Caki2 (cell line): Measurements from ENCODE around the gene SYS1. TPM values are rescaled to one million over a fixed set of nuclear protein-coding genes. Genes with fewer than 3 reads are reported as not detected.
A peak's percentile ranks its signal among the peaks of the same experiment; 100 is the strongest.

Source experiments
- DNase-seq: peaks from one replicate; pipeline ENCODE4 v3.0.0-alpha.2; 2015; ENCODE audit warnings: low read depth
- in situ Hi-C: cut with HindIII; loops from 2 replicates; pipeline ENCODE4 v1.10.0; 2016; ENCODE audit warnings: low sequenced_read_pairs, low pct_unique_long_range_greater_than_20kb, mixed read lengths
- total RNA-seq: library from RNA; depleted of rRNA; stranded (reverse); fragments of >200 nt; shearing (Covaris generic); gene quantifications from 2 replicates; pipeline ENCODE4 v1.2.3, GENCODE V29; 2014; ENCODE audit warnings: low replicate concordance; rRNA removed

The SYS1 gene
- total RNA-seq, result 59.1 and 84.9 TPM in 2 replicates

DNA sequence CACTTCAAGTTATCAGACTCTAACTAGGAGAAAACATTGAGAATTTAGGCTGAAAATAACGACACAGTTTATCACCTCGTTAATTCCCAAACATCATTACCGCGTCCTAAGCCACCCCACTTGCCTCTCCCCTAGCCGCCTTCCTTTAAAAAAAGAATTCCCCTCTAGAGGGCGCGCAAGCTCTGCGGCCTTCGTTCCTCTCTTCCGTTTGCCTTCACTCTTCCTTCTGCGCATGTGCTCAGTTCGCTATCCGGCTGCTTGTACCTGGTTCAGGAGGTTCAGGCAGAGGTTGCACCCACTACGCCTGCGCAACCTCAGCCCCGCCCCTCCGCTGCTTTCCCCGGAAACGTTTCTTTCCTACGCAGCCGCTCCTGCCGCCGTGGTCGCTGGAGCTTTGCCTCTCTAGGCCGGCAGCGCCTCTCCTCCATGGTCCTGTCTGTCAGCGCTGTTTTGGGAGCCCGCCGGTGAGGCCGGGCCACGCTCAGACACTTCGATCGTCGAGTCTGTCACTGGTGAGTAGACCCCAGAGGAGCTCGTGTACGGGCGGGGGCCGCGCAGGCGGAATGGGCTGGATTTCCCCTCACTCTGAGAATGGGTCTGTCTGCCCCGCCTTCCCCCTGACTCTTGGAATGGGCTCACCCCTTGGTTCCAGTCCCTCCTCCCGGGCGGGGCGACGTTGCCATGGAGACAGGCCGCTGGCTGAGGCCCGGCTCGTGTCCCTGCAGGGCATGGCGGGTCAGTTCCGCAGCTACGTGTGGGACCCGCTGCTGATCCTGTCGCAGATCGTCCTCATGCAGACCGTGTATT is at the start of gene SYS1:
TSS of gene SYS1 (plus strand) at position 353 of the 807 bp plus-strand sequence. CDS start at position 729, 376 bp downstream.
- in situ Hi-C loops, result no loop called here
- peak; percentile 99 for DNase-seq

DNA sequence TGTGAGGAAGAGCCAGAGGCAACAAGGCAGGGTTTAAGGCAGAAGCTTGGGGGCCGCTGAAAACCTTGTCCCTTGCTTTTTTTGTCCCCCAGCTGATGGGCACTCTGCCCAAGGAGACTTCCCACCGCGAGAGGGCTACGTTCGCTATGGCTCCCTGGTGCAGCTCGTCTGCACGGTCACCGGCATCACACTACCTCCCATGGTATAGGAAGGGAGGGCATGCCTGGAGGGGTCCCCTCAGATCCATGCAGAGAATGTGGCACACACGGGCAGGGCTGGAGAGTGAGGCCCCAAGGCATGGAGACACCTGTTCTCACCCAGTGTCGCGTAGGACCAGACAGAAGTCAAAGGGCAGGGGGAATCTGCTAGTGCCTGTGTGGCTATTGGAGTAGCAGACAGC is 49.0 kb upstream of the SYS1 start:
- DNase-seq, result no peak
- in situ Hi-C loops, result no loop called here

DNA sequence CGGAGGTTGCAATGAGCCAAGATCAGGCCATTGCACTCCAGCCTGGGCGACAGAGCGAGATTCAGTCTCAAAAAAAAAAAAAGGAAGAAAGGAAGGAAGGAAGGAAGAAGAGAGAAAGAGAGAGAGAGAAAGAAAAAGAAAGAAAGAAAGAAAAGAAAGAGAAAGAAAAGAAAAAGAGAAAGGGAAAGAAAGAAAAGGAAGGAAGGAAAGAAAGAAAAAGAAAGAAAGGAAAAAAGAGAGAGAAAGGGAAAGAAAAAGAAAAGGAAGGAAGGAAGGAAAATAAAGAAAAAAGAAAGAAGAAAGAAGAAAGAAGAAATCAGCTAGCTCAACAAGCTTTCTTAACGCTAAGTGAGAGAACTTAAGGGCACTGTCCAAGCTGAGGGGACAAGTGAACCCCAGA is 47.3 kb upstream of the SYS1 start:
- in situ Hi-C loops, result no loop called here
- no peak for DNase-seq

DNA sequence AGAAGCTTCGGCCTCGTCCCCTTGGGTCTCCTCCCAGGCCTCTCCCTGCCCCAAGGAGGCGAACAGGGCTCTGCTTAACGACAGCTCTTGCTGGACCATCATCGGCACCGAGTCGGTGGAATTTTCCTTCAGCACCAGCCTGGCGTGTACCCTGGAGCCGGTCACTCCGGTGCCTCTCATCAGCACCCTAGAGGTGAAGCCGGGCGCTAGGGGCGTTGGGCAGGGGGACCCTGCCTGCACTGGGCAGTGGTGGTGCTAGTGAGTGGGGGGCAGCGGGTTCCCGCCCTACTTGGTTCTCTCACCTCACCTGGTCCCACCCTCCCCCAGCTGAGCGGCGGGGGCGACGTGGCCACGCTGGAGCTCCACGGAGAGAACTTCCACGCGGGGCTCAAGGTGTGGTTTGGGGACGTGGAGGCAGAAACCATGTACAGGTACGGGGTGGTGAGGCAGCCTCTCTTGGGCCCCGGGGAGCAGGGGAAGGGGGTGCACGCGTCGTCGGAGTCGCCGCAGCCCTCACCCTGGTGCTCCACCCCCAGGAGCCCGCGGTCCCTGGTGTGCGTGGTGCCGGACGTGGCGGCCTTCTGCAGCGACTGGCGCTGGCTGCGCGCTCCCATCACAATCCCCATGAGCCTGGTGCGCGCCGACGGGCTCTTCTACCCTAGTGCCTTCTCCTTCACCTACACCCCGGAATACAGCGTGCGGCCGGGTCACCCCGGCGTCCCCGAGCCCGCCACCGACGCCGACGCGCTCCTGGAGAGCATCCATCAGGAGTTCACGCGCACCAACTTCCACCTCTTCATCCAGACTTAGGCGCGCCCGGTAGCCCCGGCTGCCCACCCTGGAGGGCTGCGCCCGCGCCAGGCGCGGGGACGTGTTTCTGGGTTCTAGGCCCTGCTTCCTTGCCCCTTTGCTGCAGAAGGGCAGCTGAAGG is 46.5 kb upstream of the SYS1 start:
- in situ Hi-C loops, result no loop called here
- DNase-seq, result no peak

DNA sequence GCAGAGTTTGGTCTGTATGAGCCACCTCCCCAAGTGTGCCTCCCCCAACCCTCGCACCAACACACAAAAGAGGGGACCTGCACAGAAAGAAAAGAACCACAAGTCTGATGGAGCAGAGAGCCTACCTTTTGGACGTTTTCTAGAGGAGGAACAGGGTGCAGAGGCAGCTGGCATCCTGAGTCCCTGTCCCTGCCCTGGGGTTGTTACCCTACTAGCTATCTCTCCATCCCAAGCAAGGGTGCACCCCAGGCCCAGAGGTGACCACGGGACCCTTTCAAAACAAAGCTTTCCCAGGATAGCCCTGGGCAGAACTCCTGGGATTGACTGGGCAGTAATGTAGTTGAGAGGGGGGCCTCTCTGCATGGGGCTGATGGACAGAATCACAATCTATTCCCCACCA is 45.1 kb upstream of the SYS1 start:
- no peak for DNase-seq
- in situ Hi-C loops, result no loop called here

DNA sequence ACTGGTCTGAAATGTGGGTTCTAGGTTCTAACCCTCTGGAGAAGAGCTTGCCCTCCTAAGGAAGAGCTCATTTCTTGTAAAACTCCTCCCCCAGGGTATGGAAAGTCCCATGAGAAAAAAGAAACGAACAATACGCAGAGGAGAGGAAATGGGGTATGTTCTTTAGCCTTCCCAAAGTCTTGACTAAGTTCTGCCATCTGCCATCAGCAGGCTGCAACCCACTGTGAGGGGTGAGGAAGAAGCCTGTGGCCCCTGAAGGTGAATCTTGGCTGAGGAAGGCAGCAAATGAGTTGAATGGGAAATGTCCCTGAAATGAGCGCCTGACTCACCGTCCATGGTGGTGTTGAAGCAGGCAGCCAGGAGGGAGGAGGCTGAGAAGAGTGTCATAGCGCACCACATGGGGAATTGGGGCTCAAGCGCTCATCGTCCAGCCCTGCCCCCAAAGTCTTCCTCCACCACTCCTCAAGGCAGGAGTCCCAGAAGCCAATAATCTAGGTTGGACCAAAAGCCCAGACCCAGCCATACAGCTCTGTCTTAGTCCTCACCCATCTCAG is 44.5 kb upstream of the SYS1 start:
- no peak for DNase-seq
- in situ Hi-C loops, result no loop called here

DNA sequence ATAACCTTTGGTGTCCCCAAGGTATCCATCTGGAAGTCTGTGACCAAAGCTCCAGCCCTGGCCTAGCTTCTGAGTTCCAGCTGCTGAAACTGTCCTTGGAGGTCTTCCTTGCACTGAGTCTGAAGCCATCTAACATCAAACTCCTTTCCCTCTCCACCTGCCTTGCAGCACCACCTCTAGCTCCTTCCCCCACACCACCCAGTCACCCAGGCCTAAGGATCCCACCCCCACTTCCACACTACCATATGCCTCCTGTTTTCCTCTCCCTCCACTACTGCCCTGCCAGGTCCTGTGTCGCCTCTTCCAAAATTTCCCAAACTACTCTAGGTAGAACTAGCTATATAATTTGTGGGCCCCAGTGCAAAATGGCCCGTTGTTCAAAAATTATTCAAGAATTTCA is 44.0 kb upstream of the SYS1 start:
- in situ Hi-C loops, result no loop called here
- no peak for DNase-seq

DNA sequence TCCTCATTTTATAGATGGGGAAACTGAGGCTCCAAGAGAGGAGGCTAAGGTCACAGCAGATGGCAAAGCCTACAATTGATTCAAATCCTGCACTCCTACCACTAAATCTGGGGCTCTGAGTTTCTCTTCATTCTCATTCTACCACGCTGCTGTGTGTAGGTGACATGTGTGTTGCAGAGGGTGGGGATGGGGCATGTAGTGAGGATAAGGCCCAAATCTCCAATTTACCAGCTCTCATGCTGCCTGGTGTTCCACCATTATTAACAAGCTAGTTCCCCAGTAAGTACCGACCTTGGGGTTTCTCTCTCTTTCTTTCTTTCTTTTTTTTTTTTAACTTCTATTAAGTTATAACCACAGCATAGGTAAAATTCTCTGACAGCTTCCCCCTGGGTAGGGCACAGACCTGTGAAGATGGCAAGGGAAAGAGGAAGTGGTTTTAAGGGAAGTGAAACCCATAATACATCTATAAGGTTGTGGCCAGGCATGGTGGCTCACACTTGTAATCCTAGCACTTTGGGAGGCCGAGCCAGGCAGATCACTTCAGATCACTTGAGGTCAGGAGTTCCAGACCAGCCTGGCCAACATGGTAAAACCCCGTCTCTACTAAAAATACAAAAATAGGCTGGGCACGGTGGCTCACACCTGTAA is 41.9 kb upstream of the SYS1 start:
- DNase-seq, result no peak
- in situ Hi-C loops, result no loop called here

DNA sequence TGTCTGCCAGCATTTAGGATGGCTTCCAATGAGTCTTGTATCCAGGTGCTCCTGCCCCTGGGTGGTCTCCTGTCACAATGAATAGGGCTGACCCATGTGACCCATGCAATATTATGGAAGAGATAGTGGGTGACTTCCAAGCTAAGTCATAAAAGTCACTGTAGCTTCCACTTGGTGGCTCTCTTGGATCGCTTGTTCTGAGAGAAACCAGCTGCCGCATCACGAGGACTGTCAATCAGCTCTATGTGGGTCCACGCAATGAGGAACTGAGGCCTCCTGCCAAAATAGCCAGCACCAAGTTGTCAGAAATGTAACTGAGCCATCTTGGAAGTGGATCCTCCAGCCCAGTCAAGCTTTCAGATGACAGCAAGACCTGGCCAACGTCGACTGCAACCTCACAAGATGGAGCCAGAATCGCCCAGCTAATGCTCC is 40.0 kb upstream of the SYS1 start:
- no peak for DNase-seq
- in situ Hi-C loops, result no loop called here

DNA sequence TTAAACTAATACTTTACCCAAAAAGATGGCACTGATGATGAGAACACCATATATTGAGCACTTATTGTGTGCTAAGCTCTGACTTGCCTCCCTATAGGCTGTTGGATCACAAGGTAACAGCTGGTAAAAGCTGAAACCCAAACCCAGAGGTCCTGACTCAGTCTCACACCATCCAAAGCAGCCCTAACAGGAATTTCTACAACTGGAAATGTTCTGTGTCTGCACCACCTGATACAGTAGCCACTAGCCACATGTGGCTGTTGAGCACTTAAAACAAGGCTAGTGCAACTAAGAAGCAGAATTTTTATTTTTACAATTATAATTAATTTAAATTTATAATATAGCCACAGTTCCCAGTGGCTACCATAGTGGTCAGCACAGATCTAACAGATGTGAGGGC is 39.2 kb upstream of the SYS1 start:
- in situ Hi-C loops, result no loop called here
- DNase-seq, result no peak

DNA sequence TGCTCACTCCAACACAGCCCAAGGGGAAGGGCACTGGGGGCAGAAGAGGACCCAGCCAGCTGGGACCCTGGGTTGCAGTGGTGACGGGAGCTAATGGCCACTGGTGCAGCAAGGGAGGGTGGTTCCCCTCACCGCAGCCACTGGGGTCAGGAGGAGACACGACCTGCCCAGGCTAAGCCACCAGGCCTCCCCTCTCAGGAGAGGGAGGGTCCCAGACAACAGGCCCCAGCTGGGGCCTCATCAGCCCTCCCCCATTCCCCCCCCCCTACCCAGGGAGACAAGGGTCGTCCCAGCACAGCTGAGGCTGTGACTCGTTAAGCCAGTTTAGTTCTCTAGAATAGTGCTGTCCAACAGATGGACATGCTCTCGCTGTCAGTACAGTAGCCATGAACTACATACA is 37.6 kb upstream of the SYS1 start:
- no peak for DNase-seq
- in situ Hi-C loops, result no loop called here

DNA sequence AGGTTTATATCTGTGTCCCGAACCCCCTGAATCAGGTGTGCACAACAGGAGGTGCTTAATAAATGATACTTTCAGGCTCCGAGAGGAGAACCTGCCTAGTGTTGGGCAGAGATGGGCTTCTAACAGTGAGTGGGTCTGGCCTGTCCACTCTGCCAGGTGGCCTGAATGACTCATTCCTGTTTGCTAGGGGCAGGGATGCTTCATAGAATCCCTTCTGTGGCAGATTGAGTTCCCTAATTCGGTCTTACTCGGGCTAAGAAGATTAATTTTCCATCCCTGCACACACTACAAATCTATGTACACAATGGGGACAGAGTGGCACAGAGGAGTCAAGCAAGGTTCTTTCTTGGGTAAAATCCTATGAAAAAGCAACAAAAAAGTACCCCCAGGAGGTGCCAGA is 34.5 kb upstream of the SYS1 start:
- DNase-seq, result no peak
- in situ Hi-C loops, result no loop called here

DNA sequence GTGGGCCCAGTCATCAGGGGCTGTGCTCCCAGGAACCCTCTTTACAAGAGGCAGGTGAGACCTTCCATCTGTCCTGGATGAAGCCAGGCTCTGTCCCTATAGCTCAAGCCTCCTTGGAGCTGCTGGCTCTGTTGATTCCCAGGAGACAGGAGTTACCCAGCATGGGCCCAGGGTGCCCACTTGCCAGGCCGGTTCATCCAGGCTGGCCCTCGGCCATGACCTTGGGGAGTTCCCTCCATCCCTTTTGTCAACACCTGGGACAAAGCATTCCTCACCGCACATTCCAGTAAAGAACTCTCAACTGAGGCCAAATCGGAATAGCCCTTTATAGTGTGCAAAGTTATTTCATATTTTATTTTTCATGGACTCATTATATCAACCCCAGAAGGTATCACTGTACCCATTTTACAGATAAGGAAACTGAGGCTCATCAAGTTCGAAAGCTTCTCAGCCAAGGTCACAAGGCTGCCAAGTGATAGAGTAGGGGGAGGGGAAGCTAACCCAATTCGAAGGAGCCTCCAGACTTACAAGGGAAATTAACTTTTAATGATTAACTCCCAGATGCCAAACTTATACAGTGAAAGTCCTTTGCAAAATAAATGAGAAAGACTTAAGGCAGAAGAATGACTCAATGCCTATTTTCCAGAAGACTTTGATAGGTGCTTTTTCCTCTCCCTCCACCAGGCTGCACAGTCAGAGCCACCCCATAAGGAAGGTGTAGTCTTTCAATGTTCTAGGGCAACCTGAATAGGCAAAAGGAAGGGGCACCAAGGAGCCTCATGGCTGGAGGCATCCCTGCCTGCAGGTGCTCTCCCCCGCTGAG is 33.2 kb upstream of the SYS1 start:
- no peak for DNase-seq
- in situ Hi-C loops, result no loop called here

DNA sequence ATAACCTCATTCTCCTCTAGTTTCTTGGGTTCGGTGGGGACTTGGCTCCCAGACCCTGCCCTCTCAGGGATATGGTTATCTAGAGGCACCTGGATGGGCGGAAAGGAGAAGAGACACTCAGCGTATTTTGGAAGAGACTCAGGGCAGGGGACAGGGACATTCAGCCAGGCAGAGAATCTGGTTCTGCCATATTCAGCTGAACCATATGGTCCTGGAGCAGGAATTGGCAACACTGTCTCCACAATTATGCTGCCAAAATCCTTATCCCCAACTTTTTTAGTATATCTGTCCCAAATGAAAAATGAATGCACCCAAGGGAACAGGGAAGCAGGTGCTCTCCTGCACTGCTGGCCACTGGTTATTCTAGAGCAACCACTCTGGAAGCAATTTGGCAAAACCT is 32.5 kb upstream of the SYS1 start:
- DNase-seq, result no peak
- in situ Hi-C loops, result no loop called here

DNA sequence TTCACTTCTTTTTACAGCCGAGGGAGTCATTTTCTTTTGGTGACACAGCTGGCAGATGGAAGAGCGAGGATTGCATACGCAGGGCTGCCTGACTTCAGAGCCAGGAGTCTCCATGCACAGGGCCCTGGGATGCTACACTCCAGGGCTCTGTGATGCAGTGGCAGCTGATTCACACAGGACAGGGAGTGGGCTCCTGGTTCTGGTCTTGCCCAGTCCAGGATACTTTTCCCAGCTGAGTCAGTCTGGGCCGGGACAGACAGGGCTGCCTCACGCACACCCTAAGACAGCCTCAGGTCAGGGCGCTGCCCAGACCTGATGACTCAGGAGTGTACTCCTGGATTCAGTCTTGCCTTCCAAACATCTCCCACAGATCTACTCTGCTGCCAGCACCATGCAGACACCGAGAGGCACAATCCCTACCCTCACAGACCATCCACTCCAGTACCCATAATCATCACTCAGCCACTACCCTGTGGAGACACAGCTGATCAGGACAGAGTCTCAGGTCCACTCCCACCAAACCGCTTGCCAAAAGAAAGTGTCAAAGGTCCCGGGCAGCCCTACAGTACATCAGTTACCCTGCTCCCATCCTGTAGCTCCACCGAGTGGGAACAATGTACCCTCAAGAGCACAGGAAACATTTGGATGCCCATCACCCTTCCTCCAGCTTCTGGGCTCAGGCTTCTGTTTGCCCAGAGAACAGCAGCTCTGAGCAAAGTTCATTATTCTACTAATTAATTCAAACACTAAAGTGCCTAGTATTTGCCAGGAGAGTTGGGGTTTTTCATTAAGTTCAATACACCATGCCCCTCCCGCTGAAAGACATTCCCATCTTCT is 26.2 kb upstream of the SYS1 start:
- in situ Hi-C loops, result no loop called here
- DNase-seq, result peak; percentile 83

DNA sequence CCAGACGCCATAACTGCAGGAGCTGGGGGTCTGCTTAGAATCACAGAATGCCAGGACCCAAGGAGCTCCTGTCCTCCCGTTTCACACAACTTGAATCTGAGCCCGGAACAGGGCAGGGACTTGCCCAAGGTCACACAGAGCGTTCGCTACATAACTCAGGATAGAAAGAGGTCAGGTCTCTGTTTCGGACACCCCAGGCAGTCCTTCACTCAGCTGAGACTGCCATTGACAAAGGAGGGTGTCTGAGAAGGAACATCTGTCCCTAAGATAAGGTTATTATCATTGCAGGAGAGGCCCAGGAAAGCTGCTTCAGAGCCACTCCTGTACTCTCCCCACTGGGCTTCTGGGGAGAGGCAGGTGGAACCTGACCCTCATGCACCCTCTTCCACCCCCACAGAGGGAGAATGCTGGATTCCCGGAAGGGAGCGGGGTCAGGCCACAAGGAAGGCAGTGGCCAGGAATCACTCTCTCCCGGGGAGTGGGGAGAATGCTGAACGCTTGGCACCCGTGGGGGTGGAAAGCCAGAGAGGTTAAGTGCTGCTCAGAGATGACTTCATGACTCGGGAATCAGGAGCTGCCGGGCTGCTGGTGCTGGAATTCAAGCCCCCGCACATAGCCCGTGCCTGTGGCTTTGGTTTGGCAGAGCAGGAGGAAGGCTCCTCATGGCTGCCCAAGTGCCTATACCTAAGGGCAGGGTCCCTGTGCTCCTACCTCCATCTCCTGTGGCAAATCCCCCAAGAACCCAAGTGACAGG is 25.4 kb upstream of the SYS1 start:
- peak; percentile 78 for DNase-seq
- in situ Hi-C loops, result no loop called here
